Measurements from ENCODE around the gene HNRNPM. TPM values are rescaled to one million over a fixed set of nuclear protein-coding genes. Genes with fewer than 3 reads are reported as not detected.

HNRNPM gene
- total RNA-seq, 2 donors from 2014 or later = 117 to 155 TPM

- no peak overlapping the region for H3K4me3 ChIP-seq
- no peak overlapping the region for H3K27ac ChIP-seq
- H3K4me1 ChIP-seq (ENCODE audit: control insufficient read depth in 1 of 2, low read depth in 2 of 2) = no peaks in the 10 kb centered on the region
- DNase-seq (ENCODE audit: low spot score) = no peak
- no peaks in the 10 kb centered on the region for H3K27me3 ChIP-seq (replicated peaks; ENCODE audit: insufficient read depth)
- TF ChIP-seq CTCF (IDR thresholded peaks at IDR 0.05) = no peak
- H3K9me3 ChIP-seq = no peaks in the 10 kb centered on the region
- no peak for ATAC-seq (ENCODE audit: insufficient number of reproducible peaks, low FRiP score, low read depth)
- peaks cover 41% of the 10 kb centered on the region for H3K36me3 ChIP-seq
These were observed 45.0 kb downstream of the HNRNPM start for GRCh38 chr19:8489561-8490394.

- no peak for TF ChIP-seq CTCF (IDR thresholded peaks at IDR 0.05)
- no peaks in the 10 kb centered on the region for H3K9me3 ChIP-seq
- no peak overlapping the region for H3K4me3 ChIP-seq
- no peaks in the 10 kb centered on the region for H3K27me3 ChIP-seq (replicated peaks; ENCODE audit: insufficient read depth)
- ATAC-seq (ENCODE audit: insufficient number of reproducible peaks, low FRiP score, low read depth) (no peak), DNase-seq (ENCODE audit: low spot score) (no peak)
- no peaks in the 10 kb centered on the region for H3K4me1 ChIP-seq (ENCODE audit: control insufficient read depth in 1 of 2, low read depth in 2 of 2)
- H3K27ac ChIP-seq = no peak overlapping the region
- H3K36me3 ChIP-seq = peaks cover 35% of the 10 kb centered on the region
These were observed 45.6 kb downstream of the HNRNPM start for GRCh38 chr19:8490395-8490760.

GRCh38 chr19:8490873-8491272, 46.1 kb downstream of the HNRNPM start:
- no peak overlapping the region for H3K27ac ChIP-seq
- no peaks in the 10 kb centered on the region for H3K9me3 ChIP-seq
- H3K36me3 ChIP-seq = peaks cover 30% of the 10 kb centered on the region
- H3K4me3 ChIP-seq = no peak overlapping the region
- ATAC-seq (ENCODE audit: insufficient number of reproducible peaks, low FRiP score, low read depth) = no peak
- H3K4me1 ChIP-seq (ENCODE audit: control insufficient read depth in 1 of 2, low read depth in 2 of 2) = no peaks in the 10 kb centered on the region
- no peak for DNase-seq (ENCODE audit: low spot score)
- no peaks in the 10 kb centered on the region for H3K27me3 ChIP-seq (replicated peaks; ENCODE audit: insufficient read depth)
- no peak for TF ChIP-seq CTCF (IDR thresholded peaks at IDR 0.05)

- no peak overlapping the region for H3K4me3 ChIP-seq
- no peak overlapping the region for H3K27ac ChIP-seq
- no peaks in the 10 kb centered on the region for H3K4me1 ChIP-seq (ENCODE audit: control insufficient read depth in 1 of 2, low read depth in 2 of 2)
- ATAC-seq (ENCODE audit: insufficient number of reproducible peaks, low FRiP score, low read depth) (no peak), DNase-seq (ENCODE audit: low spot score) (no peak)
- H3K27me3 ChIP-seq (replicated peaks; ENCODE audit: insufficient read depth) = no peaks in the 10 kb centered on the region
- TF ChIP-seq CTCF (IDR thresholded peaks at IDR 0.05) = no peak
- H3K36me3 ChIP-seq = peaks cover 23% of the 10 kb centered on the region
- H3K9me3 ChIP-seq = no peaks in the 10 kb centered on the region
These were observed 46.8 kb downstream of the HNRNPM start for GRCh38 chr19:8491574-8491973.

- TF ChIP-seq CTCF (IDR thresholded peaks at IDR 0.05) = no peak
- no peak overlapping the region for H3K4me3 ChIP-seq
- no peaks in the 10 kb centered on the region for H3K9me3 ChIP-seq
- no peak for DNase-seq (ENCODE audit: low spot score)
- no peaks in the 10 kb centered on the region for H3K4me1 ChIP-seq (ENCODE audit: control insufficient read depth in 1 of 2, low read depth in 2 of 2)
- no peak overlapping the region for H3K27ac ChIP-seq
- H3K36me3 ChIP-seq = peaks cover under 1% of the 10 kb centered on the region
- no peaks in the 10 kb centered on the region for H3K27me3 ChIP-seq (replicated peaks; ENCODE audit: insufficient read depth)
- no peak for ATAC-seq (ENCODE audit: insufficient number of reproducible peaks, low FRiP score, low read depth)
These were observed 49.4 kb downstream of the HNRNPM start for GRCh38 chr19:8494158-8494557.
